Osteoblast (primary cell): ENCODE data around the gene MS4A15. TPM values are rescaled to one million over a fixed set of nuclear protein-coding genes. Genes with fewer than 3 reads are reported as not detected.

Experiments used
- DNase-seq: peaks from one replicate; pipeline ENCODE4 v3.0.0; 2011; ENCODE audit warnings: low spot score, mixed read lengths; ENCODE audit not compliant: insufficient read length; ENCODE audit errors: missing footprints
- H2AFZ ChIP-seq: 2 replicates; pipeline ENCODE4 v1.6.0; 2011; ENCODE audit warnings: mild to moderate bottlenecking, low read length
- H3K27ac ChIP-seq: 2 replicates; pipeline ENCODE4 v1.5.1; 2011; ENCODE audit warnings: mild to moderate bottlenecking, low read depth, low read length, moderate library complexity
- H3K27me3 ChIP-seq: 2 replicates; pipeline ENCODE4 v1.6.0; 2012; ENCODE audit warnings: mild to moderate bottlenecking, control low read depth, inconsistent platforms, low read length, moderate library complexity; ENCODE audit not compliant: insufficient read depth
- H3K36me3 ChIP-seq: 2 replicates; pipeline ENCODE4 v1.5.1; 2011; ENCODE audit warnings: mild to moderate bottlenecking, low read length, control low read depth, moderate library complexity; ENCODE audit not compliant: insufficient read depth
- H3K4me1 ChIP-seq: 2 replicates; pipeline ENCODE4 v1.5.1; 2011; ENCODE audit warnings: mild to moderate bottlenecking, low read length, control low read depth, moderate library complexity; ENCODE audit not compliant: insufficient read depth
- H3K4me2 ChIP-seq: 2 replicates; pipeline ENCODE4 v1.6.0; 2011; ENCODE audit warnings: mild to moderate bottlenecking, low read length; ENCODE audit not compliant: insufficient read depth
- H3K4me3 ChIP-seq: fragments of 200-600 bp; sonication (generic); 3 replicates; pipeline ENCODE4 v1.5.1; 2012; ENCODE audit warnings: mild to moderate bottlenecking, low read length, inconsistent platforms; ENCODE audit not compliant: insufficient read depth
- H3K79me2 ChIP-seq: 2 replicates; pipeline ENCODE4 v1.6.0; 2012; ENCODE audit warnings: mild to moderate bottlenecking, low read length, control low read depth, inconsistent platforms; ENCODE audit not compliant: insufficient read depth
- H3K9me3 ChIP-seq: 2 replicates; pipeline ENCODE4 v1.5.1; 2011; ENCODE audit warnings: low read depth, low read length, control low read depth
- H4K20me1 ChIP-seq: 2 replicates; pipeline ENCODE4 v1.6.0; 2012; ENCODE audit warnings: mild to moderate bottlenecking, low read length, control low read depth; ENCODE audit not compliant: insufficient read depth
- total RNA-seq: library from RNA; depleted of rRNA; stranded (reverse); fragments of >200 nt; gene quantifications from 2 replicates; pipeline ENCODE4 v1.2.3, GENCODE V29; 2012
- TF ChIP-seq, protein P1 (sequence below): IDR thresholded peaks from 2 replicates; pipeline ENCODE4 v1.5.1; 2011; ENCODE audit warnings: mild to moderate bottlenecking, low read depth, low read length, moderate library complexity; ENCODE audit errors: extremely low read depth

MS4A15 gene
- total RNA-seq, 1 donor, result not detected

- no peak overlapping the region for H3K27ac ChIP-seq
- no peaks in the 10 kb centered on the region for H3K4me1 ChIP-seq
- H3K9me3 ChIP-seq, result no peaks in the 10 kb centered on the region
- no peaks in the 10 kb centered on the region for H3K79me2 ChIP-seq
- H2AFZ ChIP-seq, result no peak overlapping the region
- peaks cover 18% of the 10 kb centered on the region for H3K27me3 ChIP-seq
- H3K36me3 ChIP-seq, result no peaks in the 10 kb centered on the region
- H4K20me1 ChIP-seq, result no peaks in the 10 kb centered on the region
- TF ChIP-seq, protein P1, sequence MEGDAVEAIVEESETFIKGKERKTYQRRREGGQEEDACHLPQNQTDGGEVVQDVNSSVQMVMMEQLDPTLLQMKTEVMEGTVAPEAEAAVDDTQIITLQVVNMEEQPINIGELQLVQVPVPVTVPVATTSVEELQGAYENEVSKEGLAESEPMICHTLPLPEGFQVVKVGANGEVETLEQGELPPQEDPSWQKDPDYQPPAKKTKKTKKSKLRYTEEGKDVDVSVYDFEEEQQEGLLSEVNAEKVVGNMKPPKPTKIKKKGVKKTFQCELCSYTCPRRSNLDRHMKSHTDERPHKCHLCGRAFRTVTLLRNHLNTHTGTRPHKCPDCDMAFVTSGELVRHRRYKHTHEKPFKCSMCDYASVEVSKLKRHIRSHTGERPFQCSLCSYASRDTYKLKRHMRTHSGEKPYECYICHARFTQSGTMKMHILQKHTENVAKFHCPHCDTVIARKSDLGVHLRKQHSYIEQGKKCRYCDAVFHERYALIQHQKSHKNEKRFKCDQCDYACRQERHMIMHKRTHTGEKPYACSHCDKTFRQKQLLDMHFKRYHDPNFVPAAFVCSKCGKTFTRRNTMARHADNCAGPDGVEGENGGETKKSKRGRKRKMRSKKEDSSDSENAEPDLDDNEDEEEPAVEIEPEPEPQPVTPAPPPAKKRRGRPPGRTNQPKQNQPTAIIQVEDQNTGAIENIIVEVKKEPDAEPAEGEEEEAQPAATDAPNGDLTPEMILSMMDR, result no peak
- DNase-seq, result no peak
- H3K4me2 ChIP-seq, result no peak overlapping the region
- H3K4me3 ChIP-seq, result no peak overlapping the region
Observed at GRCh38 chr11:60764879-60765278, 8.2 kb downstream of the MS4A15 start.

GRCh38 chr11:60765355-60765754, 8.7 kb downstream of the MS4A15 start:
- H3K4me1 ChIP-seq, result no peaks in the 10 kb centered on the region
- no peak overlapping the region for H3K4me3 ChIP-seq
- H3K36me3 ChIP-seq, result no peaks in the 10 kb centered on the region
- TF ChIP-seq, protein P1, result no peak
- no peak overlapping the region for H3K4me2 ChIP-seq
- no peak overlapping the region for H2AFZ ChIP-seq
- H3K79me2 ChIP-seq, result no peaks in the 10 kb centered on the region
- no peaks in the 10 kb centered on the region for H3K9me3 ChIP-seq
- H3K27me3 ChIP-seq, result peaks cover 18% of the 10 kb centered on the region
- no peaks in the 10 kb centered on the region for H4K20me1 ChIP-seq
- DNase-seq, result no peak
- H3K27ac ChIP-seq, result no peak overlapping the region

- Histone ChIP-seq H3K4me1 (no peaks in the 10 kb centered on the region), H3K4me3 (no peak overlapping the region), H2AFZ (no peak overlapping the region), H3K27me3 (peaks cover 15% of the 10 kb centered on the region), H3K36me3 (no peaks in the 10 kb centered on the region), H3K4me2 (no peak overlapping the region), H3K27ac (no peak overlapping the region), H4K20me1 (no peaks in the 10 kb centered on the region), H3K9me3 (no peaks in the 10 kb centered on the region), H3K79me2 (no peaks in the 10 kb centered on the region)
- TF ChIP-seq, protein P1, result no peak
- peak; percentile 10 for DNase-seq
Observed at GRCh38 chr11:60766547-60766946, 9.9 kb downstream of the MS4A15 start.

DNA sequence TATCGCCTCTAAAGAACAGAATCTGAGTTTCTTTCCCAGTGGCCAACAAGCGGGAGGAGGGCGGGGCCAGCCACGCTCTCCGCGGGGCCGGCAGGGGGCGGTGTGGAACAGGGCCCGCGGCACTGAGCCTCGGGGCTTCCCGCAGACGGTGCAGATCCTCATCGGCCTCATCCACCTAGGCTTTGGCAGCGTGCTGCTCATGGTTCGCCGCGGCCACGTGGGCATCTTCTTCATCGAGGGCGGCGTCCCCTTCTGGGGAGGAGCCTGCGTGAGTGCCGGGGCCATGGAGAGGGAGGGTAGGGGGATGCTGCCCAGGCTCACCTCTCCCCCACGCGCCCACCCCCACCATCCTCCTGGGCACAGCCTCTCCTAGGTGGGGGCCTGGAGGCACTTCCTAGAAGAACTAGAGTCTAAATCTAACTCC, 10.7 kb downstream of the MS4A15 start:
- Histone ChIP-seq H3K9me3 (no peaks in the 10 kb centered on the region), H3K4me3 (no peak overlapping the region), H4K20me1 (no peaks in the 10 kb centered on the region), H3K4me2 (no peak overlapping the region), H3K79me2 (no peaks in the 10 kb centered on the region), H3K27me3 (peaks cover 14% of the 10 kb centered on the region), H3K27ac (no peak overlapping the region), H2AFZ (no peak overlapping the region), H3K36me3 (no peaks in the 10 kb centered on the region), H3K4me1 (no peaks in the 10 kb centered on the region)
- TF ChIP-seq, protein P1, result peak; percentile 38
- peak; percentile 65 for DNase-seq
